Smooth muscle cell (in vitro differentiated cells): ENCODE data around the gene PTGFR. TPM values are rescaled to one million over a fixed set of nuclear protein-coding genes. Genes with fewer than 3 reads are reported as not detected.

Experiments
- DNase-seq: peaks from one replicate; lab custom pipeline; 2025; ENCODE audit not compliant: unreplicated experiment; lab: John Stamatoyannopoulos, UW
- H2AFZ ChIP-seq: fragments of 200-600 bp; sonication (generic); 2 replicates; pipeline ENCODE4 v1.6.0; 2016; ENCODE audit warnings: antibody characterized with exemption, low read depth, mild to moderate bottlenecking
- H3F3A ChIP-seq: fragments of 200-600 bp; sonication (generic); 2 replicates; pipeline ENCODE4 v1.6.0; 2017; ENCODE audit warnings: antibody characterized with exemption, low read depth
- H3K27ac ChIP-seq: fragments of 200-600 bp; sonication (generic); 2 replicates; pipeline ENCODE4 v1.5.1; 2016; ENCODE audit warnings: low read depth, mild to moderate bottlenecking
- H3K27me3 ChIP-seq: fragments of 200-600 bp; sonication (generic); 2 replicates; pipeline ENCODE4 v1.6.1; 2016; ENCODE audit warnings: low read depth, mild to moderate bottlenecking
- H3K36me3 ChIP-seq: fragments of 200-600 bp; sonication (generic); 2 replicates; pipeline ENCODE4 v1.5.1; 2016; ENCODE audit warnings: low read depth
- H3K4me1 ChIP-seq: fragments of 200-600 bp; sonication (generic); 2 replicates; pipeline ENCODE4 v1.5.1; 2016; ENCODE audit warnings: low read depth
- H3K4me2 ChIP-seq: fragments of 200-600 bp; sonication (generic); 2 replicates; pipeline ENCODE4 v1.6.0; 2016; ENCODE audit warnings: mild to moderate bottlenecking
- H3K4me3 ChIP-seq: fragments of 200-600 bp; sonication (generic); 2 replicates; pipeline ENCODE4 v1.5.1; 2016; ENCODE audit warnings: mild to moderate bottlenecking
- H3K79me2 ChIP-seq: fragments of 200-600 bp; sonication (generic); 2 replicates; pipeline ENCODE4 v1.6.0; 2016; ENCODE audit warnings: low read depth, mild to moderate bottlenecking
- H3K9ac ChIP-seq: fragments of 200-600 bp; sonication (generic); 2 replicates; pipeline ENCODE4 v1.6.0; 2016; ENCODE audit warnings: low read depth
- H3K9me3 ChIP-seq: fragments of 200-600 bp; sonication (generic); replicated peaks from 2 replicates; pipeline ENCODE4 v1.5.1; 2016; ENCODE audit warnings: low read depth
- H4K20me1 ChIP-seq: fragments of 200-600 bp; sonication (generic); 2 replicates; pipeline ENCODE4 v1.6.0; 2016; ENCODE audit warnings: low read depth
- CTCF ChIP-seq: fragments of 200-600 bp; sonication (generic); IDR thresholded peaks from 2 replicates; pipeline ENCODE4 v1.5.1; 2017; ENCODE audit warnings: borderline replicate concordance, mild to moderate bottlenecking, antibody characterized with exemption; ENCODE audit not compliant: insufficient read depth, poor library complexity, severe bottlenecking
- WGBS: methylation state at CpG from one replicate; pipeline ENCODE4 v1.1.7; 2016; ENCODE audit warnings: low lambda C conversion rate; 5-methylcytosine and 5-hydroxymethylcytosine counted together
- polyA plus RNA-seq: library from polyadenylated mRNA; unstranded; fragments of >200 nt; fragmentation: Nextera tagmentation; extraction: Ambion mirVana; gene quantifications from 2 replicates; pipeline ENCODE4 v1.2.1, GENCODE V29; 2016
- total RNA-seq: library from RNA; depleted of rRNA; stranded (reverse); fragments of >200 nt; gene quantifications from 2 replicates; pipeline ENCODE4 v1.2.3, GENCODE V29; 2014

The PTGFR gene
- total and polyA plus RNA-seq, 2 experiments from 2014 or later, result 3.0 to 6.8 TPM

GRCh38 chr1:78561856-78562255 lies 71.1 kb downstream of the PTGFR start:
- Histone ChIP-seq H3K4me1 (no peaks in the 10 kb centered on the region), H2AFZ (no peak overlapping the region), H3F3A (no peaks in the 10 kb centered on the region), H4K20me1 (no peaks in the 10 kb centered on the region), H3K4me3 (no peak overlapping the region), H3K36me3 (no peaks in the 10 kb centered on the region), H3K79me2 (no peaks in the 10 kb centered on the region), H3K27me3 (no peaks in the 10 kb centered on the region), H3K9ac (no peak overlapping the region), H3K9me3 (no peaks in the 10 kb centered on the region), H3K27ac (no peak overlapping the region), H3K4me2 (no peak overlapping the region)
- whole genome bisulfite sequencing, result 84% methylated on average over 2 of the region's 2 CpGs
- TF ChIP-seq CTCF, result no peak
- DNase-seq, result no peak

- Histone ChIP-seq H3K9ac (no peak overlapping the region), H3K27ac (no peak overlapping the region), H3K4me3 (no peak overlapping the region), H3K27me3 (no peaks in the 10 kb centered on the region), H3K36me3 (no peaks in the 10 kb centered on the region), H2AFZ (no peak overlapping the region), H3K4me2 (no peak overlapping the region), H4K20me1 (no peaks in the 10 kb centered on the region), H3F3A (no peaks in the 10 kb centered on the region), H3K9me3 (no peaks in the 10 kb centered on the region), H3K79me2 (no peaks in the 10 kb centered on the region), H3K4me1 (no peaks in the 10 kb centered on the region)
- DNase-seq, result no peak
- TF ChIP-seq CTCF, result no peak
- WGBS, result 91% methylated on average over 2 of the region's 2 CpGs
Measured at GRCh38 chr1:78565393-78565792, 74.6 kb downstream of the PTGFR start.

GRCh38 chr1:78570539-78570938 lies 79.8 kb downstream of the PTGFR start:
- no peak overlapping the region for H3K4me2 ChIP-seq
- no peak overlapping the region for H3K9ac ChIP-seq
- peaks cover 2% of the 10 kb centered on the region for H3K27me3 ChIP-seq
- no peak for DNase-seq
- no peaks in the 10 kb centered on the region for H3F3A ChIP-seq
- no peaks in the 10 kb centered on the region for H3K36me3 ChIP-seq
- TF ChIP-seq CTCF, result no peak
- no peaks in the 10 kb centered on the region for H4K20me1 ChIP-seq
- H3K4me1 ChIP-seq, result no peaks in the 10 kb centered on the region
- no peak overlapping the region for H2AFZ ChIP-seq
- H3K4me3 ChIP-seq, result no peak overlapping the region
- WGBS, result 55% methylated on average over 2 of the region's 2 CpGs
- no peak overlapping the region for H3K27ac ChIP-seq
- no peaks in the 10 kb centered on the region for H3K9me3 ChIP-seq
- H3K79me2 ChIP-seq, result no peaks in the 10 kb centered on the region

GRCh38 chr1:78577257-78578100 lies 86.7 kb downstream of the PTGFR start:
- no peak overlapping the region for H3K27ac ChIP-seq
- no peaks in the 10 kb centered on the region for H3F3A ChIP-seq
- H3K9me3 ChIP-seq, result no peaks in the 10 kb centered on the region
- no peaks in the 10 kb centered on the region for H3K4me1 ChIP-seq
- no peaks in the 10 kb centered on the region for H3K36me3 ChIP-seq
- H3K27me3 ChIP-seq, result peaks cover 7% of the 10 kb centered on the region
- no peak overlapping the region for H3K9ac ChIP-seq
- peak overlapping the region; percentile 73 for H3K4me2 ChIP-seq
- H4K20me1 ChIP-seq, result no peaks in the 10 kb centered on the region
- no peak for DNase-seq
- H2AFZ ChIP-seq, result peak overlapping the region; percentile 84
- no peaks in the 10 kb centered on the region for H3K79me2 ChIP-seq
- 35% methylated on average over 9 of the region's 9 CpGs for WGBS
- TF ChIP-seq CTCF, result no peak
- peak overlapping the region; percentile 7 for H3K4me3 ChIP-seq
